H9 (cell line): ENCODE measurements around the gene ZSCAN25. TPM values are rescaled to one million over a fixed set of nuclear protein-coding genes. Genes with fewer than 3 reads are reported as not detected.

ENCODE experiments used
- DNase-seq: peaks from one replicate; pipeline ENCODE4 v3.0.0-alpha.2; 2017
- H2AFZ ChIP-seq: one replicate; pipeline ENCODE4 v1.6.1; 2013; ENCODE audit warnings: mild to moderate bottlenecking, low read length, control low read depth, moderate library complexity
- H2AK5ac ChIP-seq: 2 replicates; pipeline ENCODE4 v1.6.1; 2013; ENCODE audit warnings: low read length, control low read depth, mixed read lengths; ENCODE audit not compliant: insufficient read length
- H2BK120ac ChIP-seq: one replicate; pipeline ENCODE4 v1.6.1; 2013; ENCODE audit warnings: low read depth, mild to moderate bottlenecking, low read length, control low read depth, inconsistent platforms; ENCODE audit not compliant: poor library complexity, severe bottlenecking
- H2BK12ac ChIP-seq: 2 replicates; pipeline ENCODE4 v1.6.1; 2013; ENCODE audit warnings: low read length, control low read depth, mixed read lengths, low read depth; ENCODE audit not compliant: insufficient read length
- H2BK15ac ChIP-seq: 2 replicates; pipeline ENCODE4 v1.6.1; 2013; ENCODE audit warnings: low read depth, low read length, control low read depth
- H2BK20ac ChIP-seq: one replicate; pipeline ENCODE4 v1.6.1; 2013; ENCODE audit warnings: low read depth, mild to moderate bottlenecking, low read length, control low read depth, inconsistent platforms; ENCODE audit not compliant: poor library complexity, severe bottlenecking
- H2BK5ac ChIP-seq: 2 replicates; pipeline ENCODE4 v1.6.1; 2013; ENCODE audit warnings: low read length, control low read depth, mixed read lengths; ENCODE audit not compliant: insufficient read length
- H3K14ac ChIP-seq: 2 replicates; pipeline ENCODE4 v1.6.1; 2013; ENCODE audit warnings: low read length, control low read depth; ENCODE audit not compliant: insufficient read depth
- H3K18ac ChIP-seq: 2 replicates; pipeline ENCODE4 v1.6.1; 2013; ENCODE audit warnings: low read depth, mild to moderate bottlenecking, mixed read lengths, low read length, control low read depth; ENCODE audit not compliant: insufficient read length
- H3K23ac ChIP-seq: 2 replicates; pipeline ENCODE4 v1.6.1; 2013; ENCODE audit warnings: low read length, control low read depth, mixed read lengths, low read depth; ENCODE audit not compliant: insufficient read length
- H3K23me2 ChIP-seq: 2 replicates; pipeline ENCODE4 v1.6.1; 2013; ENCODE audit warnings: low read depth, mild to moderate bottlenecking, mixed read lengths, low read length, control low read depth; ENCODE audit not compliant: insufficient read length, poor library complexity, severe bottlenecking
- H3K27ac ChIP-seq: 2 replicates; pipeline ENCODE4 v1.5.1; 2013; ENCODE audit warnings: low read length, control low read depth, mixed read lengths, low read depth; ENCODE audit not compliant: insufficient read length
- H3K27me3 ChIP-seq: 2 replicates; pipeline ENCODE4 v1.6.1; 2013; ENCODE audit warnings: low read length, control low read depth, inconsistent platforms; ENCODE audit not compliant: insufficient read depth
- H3K4ac ChIP-seq: 2 replicates; pipeline ENCODE4 v1.6.1; 2013; ENCODE audit warnings: low read depth, mild to moderate bottlenecking, control low read depth, inconsistent platforms, low read length, moderate library complexity
- H3K4me1 ChIP-seq: 2 replicates; pipeline ENCODE4 v1.6.1; 2013; ENCODE audit warnings: low read length, control low read depth, inconsistent platforms; ENCODE audit not compliant: insufficient read depth
- H3K4me2 ChIP-seq: 2 replicates; pipeline ENCODE4 v1.6.1; 2013; ENCODE audit warnings: low read length, control low read depth, mixed read lengths; ENCODE audit not compliant: insufficient read length, insufficient read depth
- H3K56ac ChIP-seq: 2 replicates; pipeline ENCODE4 v1.6.1; 2013; ENCODE audit warnings: low read depth, mild to moderate bottlenecking, mixed read lengths, low read length, control low read depth; ENCODE audit not compliant: insufficient read length
- H3K79me1 ChIP-seq: 2 replicates; pipeline ENCODE4 v1.6.1; 2013; ENCODE audit warnings: low read depth, mild to moderate bottlenecking, moderate library complexity, low read length, control low read depth, inconsistent platforms; ENCODE audit not compliant: insufficient read depth, poor library complexity, severe bottlenecking
- H3K79me2 ChIP-seq: 2 replicates; pipeline ENCODE4 v1.6.1; 2013; ENCODE audit warnings: low read length, control low read depth, inconsistent platforms; ENCODE audit not compliant: insufficient read depth
- H3K9ac ChIP-seq: 2 replicates; pipeline ENCODE4 v1.6.1; 2013; ENCODE audit warnings: low read length, control low read depth, mixed read lengths; ENCODE audit not compliant: insufficient read length; ENCODE audit errors: extremely low read depth
- H3K9me3 ChIP-seq: one replicate; pipeline ENCODE4 v1.6.1; 2013; ENCODE audit warnings: low read depth, low read length, inconsistent platforms; ENCODE audit not compliant: control insufficient read depth
- H3T11ph ChIP-seq: one replicate; pipeline ENCODE4 v1.6.1; 2013; ENCODE audit warnings: mild to moderate bottlenecking, low read length, control low read depth, inconsistent platforms
- H4K20me1 ChIP-seq: one replicate; pipeline ENCODE4 v1.6.1; 2013; ENCODE audit not compliant: control insufficient read depth, insufficient read length, insufficient read depth
- H4K5ac ChIP-seq: 2 replicates; pipeline ENCODE4 v1.6.1; 2013; ENCODE audit warnings: low read depth, mild to moderate bottlenecking, mixed read lengths, low read length, control low read depth; ENCODE audit not compliant: insufficient read length
- H4K8ac ChIP-seq: replicated peaks from 2 replicates; pipeline ENCODE4 v1.6.1; 2013; ENCODE audit warnings: low read length, control low read depth, mixed read lengths, low read depth; ENCODE audit not compliant: insufficient read length
- H4K91ac ChIP-seq: 2 replicates; pipeline ENCODE4 v1.6.1; 2013; ENCODE audit warnings: low read depth, mild to moderate bottlenecking, moderate library complexity, mixed read lengths, low read length, control low read depth; ENCODE audit not compliant: insufficient read length
- H3K27ac Mint-ChIP-seq, 3 experiments: 2 replicates in 2 of 3; 3 replicates in 1 of 3; pipeline ENCODE4 v1.8.0; 2020 to 2021; ENCODE audit warnings: mixed read lengths in 3 of 3, mild to moderate bottlenecking in 1 of 3, moderate library complexity in 1 of 3
- H3K27me3 Mint-ChIP-seq: 2 replicates; pipeline ENCODE4 v1.8.0; 2021; ENCODE audit warnings: low read depth, mild to moderate bottlenecking, moderate library complexity, mixed read lengths
- H3K36me3 Mint-ChIP-seq, 3 experiments: 2 replicates in 2 of 3; 3 replicates in 1 of 3; pipeline ENCODE4 v1.8.0; 2020 to 2021; ENCODE audit warnings: low read depth in 3 of 3, mixed read lengths in 3 of 3; ENCODE audit not compliant: insufficient read depth in 1 of 3
- H3K4me1 Mint-ChIP-seq, 2 experiments: 2 replicates each; pipeline ENCODE4 v1.8.0; 2020; ENCODE audit warnings: mixed read lengths in 2 of 2
- H3K4me3 Mint-ChIP-seq, 2 experiments: 2 replicates in 1 of 2; 3 replicates in 1 of 2; pipeline ENCODE4 v1.8.0; 2020 to 2021; ENCODE audit warnings: mild to moderate bottlenecking in 2 of 2, mixed read lengths in 2 of 2, moderate library complexity in 1 of 2
- H3K9me3 Mint-ChIP-seq, 2 experiments: 2 replicates in 1 of 2; 3 replicates in 1 of 2; pipeline ENCODE4 v1.8.0; 2020; ENCODE audit warnings: mild to moderate bottlenecking in 2 of 2, mixed read lengths in 2 of 2, moderate library complexity in 1 of 2
- WGBS: extraction: QIAGEN DNeasy Blood & Tissue Kit; methylation state at CpG from one replicate; pipeline ENCODE4 v1.1.7; 2013; ENCODE audit warnings: missing lambda C conversion rate, low lambda C conversion rate, mixed read lengths; ENCODE audit not compliant: insufficient read length; ENCODE audit errors: extremely low coverage; 5-methylcytosine and 5-hydroxymethylcytosine counted together
- total RNA-seq: library from RNA; stranded (reverse); gene quantifications from 2 replicates; pipeline ENCODE4 v1.2.1, GENCODE V29; 2021
- TF ChIP-seq, protein P1 (sequence below): fragments of 200-600 bp; sonication (generic); conservative IDR thresholded peaks from 3 replicates; pipeline ENCODE4 v1.8.0; 2021; ENCODE audit warnings: antibody characterized with exemption, mild to moderate bottlenecking

ZSCAN25 gene
- total RNA-seq, 1 experiment from 2014 or later, result 21.3 TPM

DNA sequence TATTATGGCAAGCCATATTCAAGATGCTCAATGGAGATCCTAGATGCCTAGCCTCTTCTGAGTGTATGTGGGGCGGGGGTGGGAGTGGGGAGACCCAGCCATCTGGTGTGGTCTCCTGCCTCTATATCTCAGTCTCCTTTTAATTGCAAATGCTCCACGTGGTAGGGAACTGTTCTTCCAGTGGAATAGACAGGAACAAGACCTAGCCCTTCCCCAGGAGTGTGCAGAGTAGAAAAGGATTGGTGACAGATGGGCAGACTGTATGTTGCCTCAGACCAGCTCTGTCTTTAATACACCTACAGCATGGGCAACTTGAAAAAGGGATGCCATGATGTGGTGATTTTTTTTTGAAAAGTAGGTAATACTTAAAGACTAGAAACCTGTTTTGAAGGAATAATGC is 50.4 kb downstream of the ZSCAN25 start:
- H4K8ac ChIP-seq, result no peak overlapping the region
- no peak overlapping the region for H3K14ac ChIP-seq
- H3K27me3 ChIP-seq, result no peaks in the 10 kb centered on the region
- no peak overlapping the region for H3T11ph ChIP-seq
- no peak overlapping the region for H3K56ac ChIP-seq
- no peak overlapping the region for H3K9ac ChIP-seq
- no peak overlapping the region for H2BK20ac ChIP-seq
- Mint-ChIP-seq H3K4me1 (no peaks in the 10 kb centered on the region), H3K36me3 (no peaks in the 10 kb centered on the region), H3K27ac (no peak overlapping the region), H3K9me3 (no peaks in the 10 kb centered on the region), H3K4me3 (no peak overlapping the region), H3K27me3 (no peaks in the 10 kb centered on the region)
- no peak for DNase-seq
- H2AFZ ChIP-seq, result no peak overlapping the region
- no CpG with 5 or more reads among the region's 2 CpGs for WGBS
- no peaks in the 10 kb centered on the region for H3K4me1 ChIP-seq
- H2BK15ac ChIP-seq, result no peak overlapping the region
- H2AK5ac ChIP-seq, result no peak overlapping the region
- H2BK120ac ChIP-seq, result no peak overlapping the region
- no peak overlapping the region for H3K27ac ChIP-seq
- no peaks in the 10 kb centered on the region for H4K20me1 ChIP-seq
- H3K23me2 ChIP-seq, result no peaks in the 10 kb centered on the region
- H3K4me2 ChIP-seq, result no peak overlapping the region
- no peak overlapping the region for H3K18ac ChIP-seq
- no peak overlapping the region for H3K23ac ChIP-seq
- H2BK12ac ChIP-seq, result no peak overlapping the region
- no peak overlapping the region for H2BK5ac ChIP-seq
- no peaks in the 10 kb centered on the region for H3K9me3 ChIP-seq
- no peak overlapping the region for H4K91ac ChIP-seq
- no peak overlapping the region for H3K4ac ChIP-seq
- H3K79me2 ChIP-seq, result no peaks in the 10 kb centered on the region
- no peaks in the 10 kb centered on the region for H3K79me1 ChIP-seq
- TF ChIP-seq, protein P1, sequence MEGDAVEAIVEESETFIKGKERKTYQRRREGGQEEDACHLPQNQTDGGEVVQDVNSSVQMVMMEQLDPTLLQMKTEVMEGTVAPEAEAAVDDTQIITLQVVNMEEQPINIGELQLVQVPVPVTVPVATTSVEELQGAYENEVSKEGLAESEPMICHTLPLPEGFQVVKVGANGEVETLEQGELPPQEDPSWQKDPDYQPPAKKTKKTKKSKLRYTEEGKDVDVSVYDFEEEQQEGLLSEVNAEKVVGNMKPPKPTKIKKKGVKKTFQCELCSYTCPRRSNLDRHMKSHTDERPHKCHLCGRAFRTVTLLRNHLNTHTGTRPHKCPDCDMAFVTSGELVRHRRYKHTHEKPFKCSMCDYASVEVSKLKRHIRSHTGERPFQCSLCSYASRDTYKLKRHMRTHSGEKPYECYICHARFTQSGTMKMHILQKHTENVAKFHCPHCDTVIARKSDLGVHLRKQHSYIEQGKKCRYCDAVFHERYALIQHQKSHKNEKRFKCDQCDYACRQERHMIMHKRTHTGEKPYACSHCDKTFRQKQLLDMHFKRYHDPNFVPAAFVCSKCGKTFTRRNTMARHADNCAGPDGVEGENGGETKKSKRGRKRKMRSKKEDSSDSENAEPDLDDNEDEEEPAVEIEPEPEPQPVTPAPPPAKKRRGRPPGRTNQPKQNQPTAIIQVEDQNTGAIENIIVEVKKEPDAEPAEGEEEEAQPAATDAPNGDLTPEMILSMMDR, result no peak
- H4K5ac ChIP-seq, result no peak overlapping the region
